ENCODE measurements around the gene PTPRM. TPM values are rescaled to one million over a fixed set of nuclear protein-coding genes. Genes with fewer than 3 reads are reported as not detected.

Gene PTPRM
- polyA plus RNA-seq, 2 of the 4 experiments (the other 2 are of a cell fraction) = 44.5 to 199 TPM

DNA sequence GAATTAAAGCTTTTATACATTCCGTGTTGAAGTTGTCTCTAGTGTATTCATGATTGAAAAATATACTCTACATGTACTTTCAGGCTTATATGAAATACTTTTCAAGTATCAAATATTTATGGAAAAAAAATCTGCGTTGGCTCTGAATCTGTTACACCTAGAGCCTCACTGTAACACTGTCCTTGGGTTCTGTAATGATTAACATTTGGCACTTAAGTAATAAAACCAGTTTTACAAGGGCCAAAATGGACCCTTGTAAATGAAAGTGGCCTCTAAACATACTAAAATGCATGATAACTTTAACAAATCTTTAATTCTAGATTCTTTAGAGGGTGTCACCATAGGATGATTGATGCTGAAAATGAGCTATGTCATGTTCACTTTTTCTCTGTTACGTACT, 162.8 kb downstream of the PTPRM start:
- Histone ChIP-seq H3K4me3 (no peak overlapping the region), H3K4me1 (peaks cover 38% of the 10 kb centered on the region), H3K27ac (no peak overlapping the region), H3K4me2 (no peak overlapping the region), H3K9me3 (no peaks in the 10 kb centered on the region)
- DNase-seq (ENCODE audit: low read depth in 1 of 2, low spot score in 1 of 2) = no peak
- ChIA-PET CTCF (no interaction called here), POLR2A (no interaction called here)
- ATAC-seq = no peak
- no peak for FAIRE-seq
- WGBS (ENCODE audit: missing lambda C conversion rate) = 80% methylated on average over 3 of the region's 3 CpGs
- TF ChIP-seq CHD2 (IDR thresholded peaks at IDR 0.05; ENCODE audit: low read length, partially characterized antibody) (no peak), KDM1A (IDR thresholded peaks at IDR 0.05; ENCODE audit: low read depth) (no peak), ZSCAN20 (CRISPR knock-in tag; IDR thresholded peaks at IDR 0.05) (no peak), PHF8 (IDR thresholded peaks at IDR 0.05; ENCODE audit: borderline replicate concordance, low read depth) (no peak), FOSB (CRISPR knock-in tag; IDR thresholded peaks at IDR 0.05) (no peak), POLR2AphosphoS2 (conservative IDR thresholded peaks at IDR 0.05; ENCODE audit: low read length) (no peak), RARB (CRISPR knock-in tag; IDR thresholded peaks at IDR 0.05) (no peak), HEYL (CRISPR knock-in tag; IDR thresholded peaks at IDR 0.05) (no peak), EHMT2 (IDR thresholded peaks at IDR 0.05; ENCODE audit: low read depth) (no peak), CBX2 (IDR thresholded peaks at IDR 0.05; ENCODE audit: borderline replicate concordance, low read depth) (no peak), FOXS1 (CRISPR knock-in tag; IDR thresholded peaks at IDR 0.05) (no peak), TP53 (CRISPR knock-in tag; IDR thresholded peaks at IDR 0.05) (no peak)
- TF ChIP-seq, protein P1, sequence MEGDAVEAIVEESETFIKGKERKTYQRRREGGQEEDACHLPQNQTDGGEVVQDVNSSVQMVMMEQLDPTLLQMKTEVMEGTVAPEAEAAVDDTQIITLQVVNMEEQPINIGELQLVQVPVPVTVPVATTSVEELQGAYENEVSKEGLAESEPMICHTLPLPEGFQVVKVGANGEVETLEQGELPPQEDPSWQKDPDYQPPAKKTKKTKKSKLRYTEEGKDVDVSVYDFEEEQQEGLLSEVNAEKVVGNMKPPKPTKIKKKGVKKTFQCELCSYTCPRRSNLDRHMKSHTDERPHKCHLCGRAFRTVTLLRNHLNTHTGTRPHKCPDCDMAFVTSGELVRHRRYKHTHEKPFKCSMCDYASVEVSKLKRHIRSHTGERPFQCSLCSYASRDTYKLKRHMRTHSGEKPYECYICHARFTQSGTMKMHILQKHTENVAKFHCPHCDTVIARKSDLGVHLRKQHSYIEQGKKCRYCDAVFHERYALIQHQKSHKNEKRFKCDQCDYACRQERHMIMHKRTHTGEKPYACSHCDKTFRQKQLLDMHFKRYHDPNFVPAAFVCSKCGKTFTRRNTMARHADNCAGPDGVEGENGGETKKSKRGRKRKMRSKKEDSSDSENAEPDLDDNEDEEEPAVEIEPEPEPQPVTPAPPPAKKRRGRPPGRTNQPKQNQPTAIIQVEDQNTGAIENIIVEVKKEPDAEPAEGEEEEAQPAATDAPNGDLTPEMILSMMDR (IDR thresholded peaks at IDR 0.05) = no peak
- TF ChIP-seq, protein P2, sequence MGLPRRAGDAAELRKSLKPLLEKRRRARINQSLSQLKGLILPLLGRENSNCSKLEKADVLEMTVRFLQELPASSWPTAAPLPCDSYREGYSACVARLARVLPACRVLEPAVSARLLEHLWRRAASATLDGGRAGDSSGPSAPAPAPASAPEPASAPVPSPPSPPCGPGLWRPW (IDR thresholded peaks at IDR 0.05) = no peak
- TF ChIP-seq, protein P3, sequence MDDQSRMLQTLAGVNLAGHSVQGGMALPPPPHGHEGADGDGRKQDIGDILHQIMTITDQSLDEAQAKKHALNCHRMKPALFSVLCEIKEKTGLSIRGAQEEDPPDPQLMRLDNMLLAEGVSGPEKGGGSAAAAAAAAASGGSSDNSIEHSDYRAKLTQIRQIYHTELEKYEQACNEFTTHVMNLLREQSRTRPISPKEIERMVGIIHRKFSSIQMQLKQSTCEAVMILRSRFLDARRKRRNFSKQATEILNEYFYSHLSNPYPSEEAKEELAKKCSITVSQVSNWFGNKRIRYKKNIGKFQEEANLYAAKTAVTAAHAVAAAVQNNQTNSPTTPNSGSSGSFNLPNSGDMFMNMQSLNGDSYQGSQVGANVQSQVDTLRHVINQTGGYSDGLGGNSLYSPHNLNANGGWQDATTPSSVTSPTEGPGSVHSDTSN (IDR thresholded peaks at IDR 0.05) = no peak

DNA sequence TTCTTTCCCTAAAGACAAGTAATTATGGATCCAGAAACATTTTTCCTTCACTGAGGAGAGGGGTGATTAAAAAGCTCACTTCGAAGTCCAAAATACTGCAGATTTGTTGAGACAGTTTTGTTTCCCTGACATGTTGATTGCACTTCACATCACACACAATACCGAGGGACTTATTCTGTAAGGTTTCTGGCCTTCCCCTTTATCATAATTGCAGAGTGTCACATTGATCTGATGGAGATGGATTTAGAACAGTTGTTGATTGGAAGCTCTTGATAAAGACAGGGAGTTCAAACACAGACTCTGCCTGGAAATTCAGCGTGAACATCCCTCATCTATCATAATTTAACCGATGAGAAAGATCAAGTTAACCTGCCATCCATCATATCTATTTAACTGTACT, 163.6 kb downstream of the PTPRM start:
- H3K27ac ChIP-seq = no peak overlapping the region
- POLR2A ChIA-PET = no interaction called here
- ATAC-seq (no peak), FAIRE-seq (no peak), DNase-seq (ENCODE audit: low read depth in 1 of 2, low spot score in 1 of 2) (no peak)
- 87% methylated on average over 4 of the region's 4 CpGs for WGBS (ENCODE audit: missing lambda C conversion rate)
- no peak for TF ChIP-seq KDM5A (IDR thresholded peaks at IDR 0.05)
- no peak for TF ChIP-seq JUNB (IDR thresholded peaks at IDR 0.05)
- TF ChIP-seq ZFP36 (IDR thresholded peaks at IDR 0.05; ENCODE audit: borderline replicate concordance, partially characterized antibody) = no peak
- TF ChIP-seq CBX8 (IDR thresholded peaks at IDR 0.05) = no peak
- TF ChIP-seq RNF2 (IDR thresholded peaks at IDR 0.05; ENCODE audit: borderline replicate concordance, low read depth) = no peak
- TF ChIP-seq MAZ (IDR thresholded peaks at IDR 0.05; ENCODE audit: borderline replicate concordance, low read depth, low read length) = no peak
- no peak for TF ChIP-seq GATA3 (IDR thresholded peaks at IDR 0.05; ENCODE audit: borderline replicate concordance)
- TF ChIP-seq RARB (CRISPR knock-in tag; IDR thresholded peaks at IDR 0.05) = no peak
- TF ChIP-seq, protein P4, sequence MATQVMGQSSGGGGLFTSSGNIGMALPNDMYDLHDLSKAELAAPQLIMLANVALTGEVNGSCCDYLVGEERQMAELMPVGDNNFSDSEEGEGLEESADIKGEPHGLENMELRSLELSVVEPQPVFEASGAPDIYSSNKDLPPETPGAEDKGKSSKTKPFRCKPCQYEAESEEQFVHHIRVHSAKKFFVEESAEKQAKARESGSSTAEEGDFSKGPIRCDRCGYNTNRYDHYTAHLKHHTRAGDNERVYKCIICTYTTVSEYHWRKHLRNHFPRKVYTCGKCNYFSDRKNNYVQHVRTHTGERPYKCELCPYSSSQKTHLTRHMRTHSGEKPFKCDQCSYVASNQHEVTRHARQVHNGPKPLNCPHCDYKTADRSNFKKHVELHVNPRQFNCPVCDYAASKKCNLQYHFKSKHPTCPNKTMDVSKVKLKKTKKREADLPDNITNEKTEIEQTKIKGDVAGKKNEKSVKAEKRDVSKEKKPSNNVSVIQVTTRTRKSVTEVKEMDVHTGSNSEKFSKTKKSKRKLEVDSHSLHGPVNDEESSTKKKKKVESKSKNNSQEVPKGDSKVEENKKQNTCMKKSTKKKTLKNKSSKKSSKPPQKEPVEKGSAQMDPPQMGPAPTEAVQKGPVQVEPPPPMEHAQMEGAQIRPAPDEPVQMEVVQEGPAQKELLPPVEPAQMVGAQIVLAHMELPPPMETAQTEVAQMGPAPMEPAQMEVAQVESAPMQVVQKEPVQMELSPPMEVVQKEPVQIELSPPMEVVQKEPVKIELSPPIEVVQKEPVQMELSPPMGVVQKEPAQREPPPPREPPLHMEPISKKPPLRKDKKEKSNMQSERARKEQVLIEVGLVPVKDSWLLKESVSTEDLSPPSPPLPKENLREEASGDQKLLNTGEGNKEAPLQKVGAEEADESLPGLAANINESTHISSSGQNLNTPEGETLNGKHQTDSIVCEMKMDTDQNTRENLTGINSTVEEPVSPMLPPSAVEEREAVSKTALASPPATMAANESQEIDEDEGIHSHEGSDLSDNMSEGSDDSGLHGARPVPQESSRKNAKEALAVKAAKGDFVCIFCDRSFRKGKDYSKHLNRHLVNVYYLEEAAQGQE (IDR thresholded peaks at IDR 0.05) = no peak
- TF ChIP-seq ZSCAN20 (CRISPR knock-in tag; IDR thresholded peaks at IDR 0.05) = no peak
- TF ChIP-seq MYC (IDR thresholded peaks at IDR 0.05; ENCODE audit: borderline replicate concordance, low read length) = no peak
- no peak for TF ChIP-seq RFX5 (IDR thresholded peaks at IDR 0.05)
- no peak for TF ChIP-seq HOXA7 (CRISPR knock-in tag; IDR thresholded peaks at IDR 0.05)
- H3K9me3 ChIP-seq = no peaks in the 10 kb centered on the region
- CTCF ChIA-PET = no interaction called here
- peaks cover 46% of the 10 kb centered on the region for H3K4me1 ChIP-seq
- H3K4me3 ChIP-seq = no peak overlapping the region
- H3K4me2 ChIP-seq = no peak overlapping the region
